ENCODE results near the gene DGCR8.
"Not testable (repeated sequence)": the region's sequence is repeated elsewhere in the genome, so short reads cannot be mapped to it uniquely, and the experiment has no call there.

The DGCR8 gene

DNA sequence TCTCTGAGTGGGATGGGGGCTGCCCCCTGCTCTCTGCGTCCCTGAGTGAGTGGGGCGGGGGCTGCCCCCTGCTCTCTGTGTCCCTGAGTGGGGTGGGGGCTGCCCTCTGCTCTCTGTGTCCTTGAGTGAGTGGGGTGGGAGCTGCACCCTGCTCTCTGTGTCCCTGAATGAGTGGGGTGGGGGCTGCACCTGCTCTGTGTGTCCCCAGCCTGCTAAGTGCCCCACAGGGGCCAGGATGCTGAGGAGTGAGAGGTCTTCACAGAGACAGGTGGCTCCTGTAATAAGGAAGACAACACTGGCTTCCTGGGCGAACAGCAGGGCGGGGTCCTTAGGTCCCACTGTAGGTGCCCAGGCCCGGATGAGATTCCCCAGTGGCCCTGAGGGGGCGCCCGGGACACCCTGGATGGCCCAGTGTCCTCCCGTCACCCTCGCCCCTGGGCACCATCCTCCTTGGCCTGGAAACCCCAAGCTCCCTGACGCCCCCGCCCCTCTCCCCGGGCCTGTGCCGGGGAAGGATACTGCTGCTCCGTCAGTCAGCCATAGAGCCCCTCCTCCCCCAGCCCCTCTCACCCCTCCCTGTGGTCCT lies 74.7 kb downstream of the DGCR8 start:
- peaks cover 2% of the 10 kb centered on the region for H3K4me1 Mint-ChIP-seq (ENCODE audit: low read depth)
- H3K4me3 Mint-ChIP-seq = no peak overlapping the region
- H3K27me3 Mint-ChIP-seq = peaks cover 5% of the 10 kb centered on the region
- no peaks in the 10 kb centered on the region for H3K36me3 Mint-ChIP-seq (ENCODE audit: low read depth)
- H3K9me3 Mint-ChIP-seq = no peaks in the 10 kb centered on the region
- H3K27ac Mint-ChIP-seq = no peak overlapping the region
- no peak for DNase-seq

DNA sequence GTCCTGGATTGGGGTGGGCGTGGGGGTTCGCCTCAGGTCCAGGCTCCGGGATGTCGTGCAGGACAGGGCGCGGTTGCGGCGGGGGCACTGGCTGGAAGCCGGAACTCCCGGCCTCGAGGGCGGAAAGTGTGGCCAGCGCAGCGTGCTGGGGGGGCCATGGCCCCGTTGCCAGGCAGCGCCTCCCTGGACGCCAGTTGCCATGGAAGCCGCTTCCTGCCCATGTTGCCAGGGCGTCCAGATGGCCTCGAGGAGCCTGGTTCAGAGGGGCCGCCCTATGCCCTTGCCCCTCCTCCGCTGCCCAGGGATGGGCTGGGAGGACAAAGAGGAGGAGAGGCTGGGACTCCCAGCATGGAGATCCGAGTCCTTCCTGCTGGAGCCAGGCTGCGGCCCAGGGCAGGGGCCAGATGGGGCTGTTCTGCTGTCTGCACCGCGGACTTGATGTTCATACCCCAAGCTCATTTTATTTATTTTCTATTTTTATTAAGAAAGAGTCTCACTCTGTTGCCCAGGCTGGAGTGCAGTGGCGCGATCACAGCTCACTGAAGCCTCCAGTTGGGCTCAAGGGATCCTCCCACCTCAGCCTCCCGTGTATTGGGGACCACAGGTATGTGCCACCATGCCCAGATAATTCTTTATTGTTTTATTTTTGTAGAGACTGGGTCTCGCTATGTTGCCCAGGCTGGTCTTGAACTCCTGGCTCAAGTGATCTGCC lies 75.4 kb downstream of the DGCR8 start:
- Mint-ChIP-seq H3K36me3 (ENCODE audit: low read depth) (no peaks in the 10 kb centered on the region), H3K27me3 (peaks cover 5% of the 10 kb centered on the region), H3K27ac (no peak overlapping the region), H3K4me3 (no peak overlapping the region), H3K4me1 (ENCODE audit: low read depth) (peaks cover 2% of the 10 kb centered on the region), H3K9me3 (no peaks in the 10 kb centered on the region)
- DNase-seq = no peak

DNA sequence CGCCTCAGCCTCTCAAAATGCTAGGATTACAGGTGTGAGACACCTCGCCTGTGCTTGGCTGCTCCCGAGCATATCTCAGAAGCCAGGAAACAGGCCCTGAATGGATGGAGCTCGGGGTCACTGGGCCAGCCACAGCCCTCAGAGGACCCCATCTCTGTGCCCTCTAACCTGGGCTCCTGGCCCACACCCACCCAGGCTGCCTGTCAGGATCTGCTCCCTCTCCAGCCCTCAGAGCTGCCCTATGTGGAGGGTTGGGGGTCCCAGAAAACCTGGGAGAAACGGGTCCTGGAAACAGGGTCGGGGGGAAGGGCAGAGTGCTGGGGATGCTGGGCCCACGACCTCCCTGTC lies 76.0 kb downstream of the DGCR8 start:
- Mint-ChIP-seq H3K9me3 (no peaks in the 10 kb centered on the region), H3K4me1 (ENCODE audit: low read depth) (peaks cover 2% of the 10 kb centered on the region), H3K36me3 (ENCODE audit: low read depth) (no peaks in the 10 kb centered on the region), H3K27me3 (peaks cover 5% of the 10 kb centered on the region), H3K27ac (no peak overlapping the region), H3K4me3 (no peak overlapping the region)
- DNase-seq = no peak

DNA sequence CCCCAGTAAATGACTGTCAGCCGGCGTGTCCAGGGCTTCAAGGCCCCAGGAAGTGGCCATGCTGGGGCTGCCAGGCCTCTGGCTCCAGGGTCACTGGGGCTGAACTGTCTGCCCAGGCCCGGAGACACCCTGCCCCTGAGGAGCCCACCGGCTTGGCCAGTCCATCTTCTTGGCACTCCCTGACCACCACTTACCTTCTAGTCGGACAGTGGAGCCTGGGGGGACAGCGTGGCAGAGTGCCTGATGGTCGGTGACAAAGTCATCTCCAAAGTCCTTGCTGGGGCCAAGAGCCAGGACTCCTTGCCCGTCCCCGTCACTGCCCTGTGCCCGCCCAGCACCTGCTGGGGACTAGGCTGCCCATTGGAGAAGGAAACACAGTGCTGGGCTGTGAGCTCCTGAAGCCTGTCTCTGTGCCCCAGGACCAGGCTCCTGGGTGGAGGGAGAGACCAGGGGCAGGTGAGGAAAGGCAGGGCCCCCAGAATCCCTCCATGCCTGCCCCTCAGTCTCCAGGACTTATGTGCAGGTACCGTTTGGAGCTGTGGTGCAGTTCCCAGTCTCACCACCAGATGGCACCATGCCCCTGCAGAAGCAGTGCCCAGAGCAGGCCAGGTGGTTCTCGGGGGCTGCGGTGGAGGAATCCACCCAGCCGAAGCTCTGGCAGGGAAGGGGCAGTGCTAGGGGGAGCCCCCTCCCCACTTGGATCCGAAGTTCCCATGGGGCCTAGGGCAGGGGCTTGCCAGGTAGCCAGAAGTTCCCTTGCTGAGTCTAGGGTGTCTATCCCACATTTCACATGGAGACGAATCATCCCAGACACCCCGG lies 76.8 kb downstream of the DGCR8 start:
- no peaks in the 10 kb centered on the region for H3K9me3 Mint-ChIP-seq
- no peak overlapping the region for H3K4me3 Mint-ChIP-seq
- no peaks in the 10 kb centered on the region for H3K36me3 Mint-ChIP-seq (ENCODE audit: low read depth)
- H3K4me1 Mint-ChIP-seq (ENCODE audit: low read depth) = peaks cover 2% of the 10 kb centered on the region
- peak; percentile 95 for DNase-seq
- H3K27me3 Mint-ChIP-seq = peaks cover 5% of the 10 kb centered on the region
- no peak overlapping the region for H3K27ac Mint-ChIP-seq

DNA sequence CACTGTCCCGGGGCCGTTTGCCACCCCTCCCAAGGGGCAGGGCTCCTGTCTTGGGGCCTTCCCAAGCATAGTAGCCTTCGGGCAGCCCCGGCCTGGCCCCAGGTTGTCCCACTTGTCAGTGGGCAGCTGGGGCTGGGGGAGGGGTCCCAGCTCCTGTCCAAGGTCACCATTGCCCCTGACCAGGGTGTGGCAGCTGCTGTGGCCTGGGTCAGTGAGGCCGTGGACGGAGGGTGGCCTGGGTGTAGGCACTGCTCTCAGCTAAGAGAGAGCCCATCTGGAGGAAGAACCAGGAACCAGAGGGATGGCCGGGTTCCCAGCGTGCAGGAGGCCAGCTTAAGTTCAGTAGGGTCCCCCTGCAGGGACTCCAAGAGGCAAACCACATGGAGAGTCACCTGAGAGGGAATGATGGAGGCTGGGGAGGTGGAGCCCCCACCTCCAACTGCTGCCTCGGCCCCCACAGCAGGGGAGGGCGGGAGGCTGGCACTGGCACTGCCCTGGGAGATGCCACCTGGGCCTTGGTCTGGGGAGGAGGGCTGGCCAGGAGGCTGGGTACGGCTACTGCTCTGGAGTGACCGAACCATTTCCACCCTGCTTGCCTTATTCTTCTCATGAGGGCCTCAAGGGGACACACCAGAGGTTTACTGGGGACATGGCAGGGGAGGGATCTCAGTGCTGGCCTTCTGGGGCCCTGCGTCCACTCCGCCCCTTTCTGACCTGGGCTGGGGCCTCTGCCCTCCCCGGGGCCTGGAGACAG lies 77.6 kb downstream of the DGCR8 start:
- no peaks in the 10 kb centered on the region for H3K36me3 Mint-ChIP-seq (ENCODE audit: low read depth)
- no peaks in the 10 kb centered on the region for H3K9me3 Mint-ChIP-seq
- no peak overlapping the region for H3K27ac Mint-ChIP-seq
- no peak for DNase-seq
- H3K4me1 Mint-ChIP-seq (ENCODE audit: low read depth) = peaks cover 2% of the 10 kb centered on the region
- peaks cover 5% of the 10 kb centered on the region for H3K27me3 Mint-ChIP-seq
- no peak overlapping the region for H3K4me3 Mint-ChIP-seq

DNA sequence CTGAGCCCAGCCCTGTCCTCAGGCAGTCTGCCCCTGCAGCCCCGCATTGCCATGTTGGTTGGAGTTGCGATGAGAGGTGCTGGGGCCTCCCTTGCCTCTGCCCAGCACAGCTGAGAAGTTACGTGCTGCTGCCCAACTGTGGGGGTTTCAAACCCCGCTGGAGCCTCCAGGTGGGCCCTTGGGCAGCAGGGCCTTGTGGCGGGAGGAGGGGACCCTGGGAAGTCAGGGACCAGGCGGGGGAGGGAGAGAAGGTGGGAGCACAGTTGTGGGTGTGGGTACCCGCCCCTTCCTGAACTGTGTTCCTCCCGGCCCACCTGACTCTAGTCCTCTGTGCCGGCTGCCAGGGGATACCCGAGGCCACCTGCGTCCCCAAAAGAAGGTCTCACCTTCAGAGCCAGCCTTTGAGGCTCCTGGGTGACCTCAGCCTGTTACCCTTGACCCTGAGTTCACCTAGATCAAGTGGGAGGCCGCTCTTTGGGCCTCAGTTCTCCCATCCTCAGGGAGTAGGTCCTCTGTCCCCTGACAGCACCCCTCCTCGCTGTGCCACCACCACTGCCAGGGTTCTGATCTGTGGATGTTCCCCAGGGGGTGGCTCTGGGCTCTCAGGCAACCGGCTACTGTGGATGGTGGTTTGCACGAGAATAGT lies 78.5 kb downstream of the DGCR8 start:
- peaks cover 5% of the 10 kb centered on the region for H3K27me3 Mint-ChIP-seq
- H3K4me1 Mint-ChIP-seq (ENCODE audit: low read depth) = peaks cover 2% of the 10 kb centered on the region
- no peak overlapping the region for H3K27ac Mint-ChIP-seq
- no peak overlapping the region for H3K4me3 Mint-ChIP-seq
- H3K36me3 Mint-ChIP-seq (ENCODE audit: low read depth) = no peaks in the 10 kb centered on the region
- no peaks in the 10 kb centered on the region for H3K9me3 Mint-ChIP-seq
- no peak for DNase-seq

DNA sequence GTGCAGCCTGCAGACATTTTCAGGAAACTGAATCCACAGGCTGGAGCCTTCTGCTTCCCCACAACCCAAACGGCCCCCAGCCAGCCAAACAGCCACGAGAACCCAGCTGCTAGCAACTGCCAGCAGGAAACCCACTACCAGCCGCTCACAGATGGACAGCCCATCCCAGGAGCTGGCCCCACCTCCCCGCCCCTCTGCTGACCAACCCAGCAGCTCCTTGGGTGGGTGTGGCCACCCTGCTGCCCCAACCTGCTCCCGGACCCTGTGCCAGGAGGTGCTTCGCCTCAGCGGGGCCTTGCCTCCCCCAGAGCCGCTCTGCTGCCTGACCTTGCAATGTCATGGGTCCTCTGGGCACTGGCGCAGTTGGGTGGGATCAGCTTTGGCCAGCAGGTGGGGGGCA lies 79.0 kb downstream of the DGCR8 start:
- H3K9me3 Mint-ChIP-seq = no peaks in the 10 kb centered on the region
- H3K4me1 Mint-ChIP-seq (ENCODE audit: low read depth) = peaks cover 2% of the 10 kb centered on the region
- H3K36me3 Mint-ChIP-seq (ENCODE audit: low read depth) = no peaks in the 10 kb centered on the region
- no peak overlapping the region for H3K27ac Mint-ChIP-seq
- peaks cover 5% of the 10 kb centered on the region for H3K27me3 Mint-ChIP-seq
- DNase-seq = no peak
- no peak overlapping the region for H3K4me3 Mint-ChIP-seq

DNA sequence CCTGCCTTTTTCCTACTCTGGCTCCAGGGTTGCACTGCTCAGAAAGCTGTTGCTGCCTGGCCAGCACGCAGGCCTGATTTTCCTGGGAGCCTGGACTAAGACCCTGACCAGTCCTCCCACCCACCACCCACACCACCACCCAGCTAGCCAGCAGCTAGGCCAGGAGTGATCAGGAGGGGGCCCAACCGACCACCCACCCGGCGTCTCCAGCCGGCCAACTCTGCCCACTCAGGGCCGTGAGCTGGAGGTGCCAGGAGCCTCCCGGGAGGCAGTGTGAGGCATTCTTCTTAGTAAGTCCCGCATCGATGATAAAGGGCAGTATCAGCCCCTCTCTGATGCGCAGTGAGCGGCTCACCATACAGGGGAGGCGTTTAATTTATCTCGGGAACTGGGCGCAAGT lies 79.5 kb downstream of the DGCR8 start:
- H3K4me3 Mint-ChIP-seq; H3K4me1 Mint-ChIP-seq (ENCODE audit: low read depth); DNase-seq; H3K9me3 Mint-ChIP-seq; H3K27ac Mint-ChIP-seq; H3K36me3 Mint-ChIP-seq (ENCODE audit: low read depth); H3K27me3 Mint-ChIP-seq: not testable (repeated sequence)

DNA sequence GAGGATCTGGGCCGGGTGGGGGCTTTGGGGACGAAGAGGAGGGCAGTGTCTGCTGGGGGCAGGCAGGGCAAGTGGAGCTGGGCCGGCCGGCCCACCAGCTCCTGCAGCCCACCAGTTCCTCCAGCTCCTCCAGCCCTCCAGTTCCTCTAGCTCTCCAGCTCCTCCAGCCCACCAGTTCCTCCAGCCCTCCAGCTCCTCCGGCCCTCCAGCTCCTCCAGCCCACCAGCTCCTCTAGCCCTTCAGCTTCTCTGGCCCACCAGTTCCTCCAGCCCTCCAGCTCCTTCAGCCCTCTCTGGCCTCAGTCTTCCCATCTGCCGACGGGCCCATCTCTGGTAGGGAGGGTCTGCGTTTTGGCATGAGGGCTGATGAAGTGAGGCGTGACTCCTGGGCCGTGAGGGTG lies 80.0 kb downstream of the DGCR8 start:
- DNase-seq = no peak
- Mint-ChIP-seq H3K27me3 (peaks cover 5% of the 10 kb centered on the region), H3K27ac (no peak overlapping the region), H3K4me1 (ENCODE audit: low read depth) (peaks cover 2% of the 10 kb centered on the region), H3K36me3 (ENCODE audit: low read depth) (no peaks in the 10 kb centered on the region), H3K9me3 (no peaks in the 10 kb centered on the region), H3K4me3 (no peak overlapping the region)

Measured in activated T-cell treated with anti-CD3 and anti-CD28 coated beads, Interleukin-2, amount 50 U/mL, for 24 hours (primary cell).